ENCODE data around the gene P2RY6. TPM values are rescaled to one million over a fixed set of nuclear protein-coding genes. Genes with fewer than 3 reads are reported as not detected.

The P2RY6 gene
- total RNA-seq, 4 donors from 2014 or later, result 1.8 to 2.8 (median 2.3) TPM

- H3K4me1 ChIP-seq, result peaks cover 0 to 34% (median 8%) of the 10 kb centered on the region in 3 donors
- H3K27ac ChIP-seq, result no peak overlapping the region
- 84 to 95% methylated on average over 6 to 7 of the region's 9 CpGs for WGBS, 2 donors (ENCODE audit: low coverage in 1 of 2)
- no peaks in the 10 kb centered on the region for H3K36me3 ChIP-seq
- TF ChIP-seq EP300 (IDR thresholded peaks at IDR 0.05) (no peak), POLR2A (IDR thresholded peaks at IDR 0.05) (no peak), CTCF (IDR thresholded peaks at IDR 0.05) (no peak), POLR2AphosphoS5 (IDR thresholded peaks at IDR 0.05) (no peak)
- H3K9me3 ChIP-seq, result no peaks in the 10 kb centered on the region
- no peak for ATAC-seq
- H3K4me3 ChIP-seq, result no peak overlapping the region
- H3K27me3 ChIP-seq, result no peaks in the 10 kb centered on the region
These were observed 14.2 kb downstream of the P2RY6 start for GRCh38 chr11:73286240-73286810.

DNA sequence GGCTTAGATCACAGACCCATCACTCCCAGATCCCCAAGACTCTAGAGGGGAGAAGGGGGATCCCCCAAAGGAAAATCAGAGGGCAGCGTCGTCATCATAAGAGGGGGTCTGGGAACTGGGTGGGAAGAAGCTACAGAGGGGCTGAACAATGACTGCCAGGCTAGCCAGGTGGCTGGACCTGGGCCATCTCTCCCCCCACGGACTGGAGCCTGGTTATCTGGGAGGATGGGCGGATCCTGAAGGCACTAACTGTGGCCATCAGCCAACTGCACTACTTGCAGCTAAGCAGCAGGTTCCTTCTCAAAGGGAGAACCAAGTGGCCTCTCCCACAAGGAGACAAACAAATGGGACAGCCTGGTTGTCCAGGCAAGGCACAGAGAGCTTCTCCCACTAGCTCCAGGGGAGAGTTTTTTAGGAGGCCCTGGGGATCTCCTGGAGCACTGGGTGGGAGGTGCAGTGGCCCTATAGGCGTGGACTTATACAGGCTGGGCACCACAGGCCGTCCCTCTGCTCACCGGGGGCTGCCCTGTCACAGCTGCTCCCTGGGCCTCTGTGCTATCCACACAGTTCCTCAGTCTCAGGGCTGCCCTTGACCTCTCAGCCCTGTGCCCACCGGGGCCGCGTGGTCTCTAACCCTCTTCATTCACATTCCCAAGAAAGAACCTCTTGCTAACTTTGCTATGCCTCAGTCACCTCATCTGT, 15.4 kb downstream of the P2RY6 start:
- no peak for ATAC-seq

GRCh38 chr11:73288192-73288872, 16.2 kb downstream of the P2RY6 start:
- H3K4me1 ChIP-seq, result peaks cover 0 to 40% (median 8%) of the 10 kb centered on the region in 3 donors
- H3K9me3 ChIP-seq, result no peaks in the 10 kb centered on the region
- no peaks in the 10 kb centered on the region for H3K27me3 ChIP-seq
- ATAC-seq, result no peak
- TF ChIP-seq POLR2A (IDR thresholded peaks at IDR 0.05) (no peak), EP300 (IDR thresholded peaks at IDR 0.05) (no peak), POLR2AphosphoS5 (IDR thresholded peaks at IDR 0.05) (no peak), CTCF (IDR thresholded peaks at IDR 0.05) (no peak)
- WGBS, 2 donors (ENCODE audit: low coverage in 1 of 2), result 92 to 100% methylated on average over 2 of the region's 5 CpGs
- no peak overlapping the region for H3K4me3 ChIP-seq
- H3K36me3 ChIP-seq, result no peaks in the 10 kb centered on the region
- peak overlapping the region in 3 of 4 donors; percentile 53 to 62 (median 55) for H3K27ac ChIP-seq

More for the DNA sequence above, 15.4 kb downstream of the P2RY6 start:
- no peak for TF ChIP-seq CTCF (IDR thresholded peaks at IDR 0.05)
- no peak for TF ChIP-seq EP300 (IDR thresholded peaks at IDR 0.05)
- TF ChIP-seq POLR2AphosphoS5 (IDR thresholded peaks at IDR 0.05), result no peak
- no peak for TF ChIP-seq POLR2A (IDR thresholded peaks at IDR 0.05)
- Histone ChIP-seq H3K4me1 (peaks cover 0 to 39% (median 8%) of the 10 kb centered on the region in 3 donors), H3K27ac (peak overlapping the region in 2 of 4 donors; percentile 19 to 39), H3K4me3 (no peak overlapping the region), H3K27me3 (no peaks in the 10 kb centered on the region), H3K36me3 (no peaks in the 10 kb centered on the region), H3K9me3 (no peaks in the 10 kb centered on the region)
- WGBS, 2 donors (ENCODE audit: low coverage in 1 of 2), result 83% methylated on average over 2 of the region's 10 CpGs; no CpG with 5 or more reads in 1 of the 2 donors

DNA sequence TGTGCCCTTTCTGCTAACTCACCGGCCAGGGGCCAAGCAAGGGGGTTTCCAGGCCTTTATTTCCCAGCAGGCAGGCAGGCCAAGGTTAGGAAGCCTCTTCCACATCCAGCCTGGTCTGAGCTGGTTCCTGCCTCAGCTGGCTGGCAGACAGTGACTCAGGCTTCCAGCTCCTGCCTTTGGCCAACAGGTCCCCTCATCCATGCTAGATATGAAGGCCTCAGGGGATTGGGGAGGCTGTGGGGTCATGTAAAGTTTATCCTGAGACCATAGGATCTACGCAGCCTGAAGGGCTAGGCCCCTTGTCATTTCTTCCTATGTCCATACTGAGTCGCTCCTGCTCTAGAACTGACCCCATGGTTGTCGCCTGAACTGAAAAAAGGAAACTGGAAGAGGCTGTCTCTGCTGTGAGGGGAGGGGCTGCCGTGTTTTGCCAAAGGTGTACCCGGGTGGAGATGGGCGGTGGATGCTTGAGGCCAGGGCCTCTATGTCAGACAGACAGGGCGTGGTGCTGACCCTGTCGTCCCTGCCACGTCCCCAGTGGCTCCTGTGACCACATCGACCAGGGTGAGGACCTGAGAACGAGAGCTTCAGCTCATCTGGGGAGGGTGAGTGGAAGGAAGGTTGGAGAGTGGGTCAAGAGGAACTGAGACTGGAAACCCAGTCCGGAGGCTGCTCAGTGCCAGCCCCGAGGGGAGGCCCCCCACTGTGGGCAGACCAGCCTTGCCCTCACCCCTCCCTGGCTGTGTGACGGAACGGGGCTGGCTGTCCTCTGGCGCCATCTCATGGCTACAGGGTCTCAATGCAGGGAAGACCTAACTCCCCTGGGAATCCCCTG, 17.0 kb downstream of the P2RY6 start:
- Histone ChIP-seq H3K36me3 (no peaks in the 10 kb centered on the region), H3K27ac (peak overlapping the region in 3 of 4 donors; percentile 53 to 62 (median 55)), H3K4me1 (peaks cover 0 to 40% (median 8%) of the 10 kb centered on the region in 3 donors), H3K4me3 (peak overlapping the region in 1 of 2 donors; percentile 33), H3K27me3 (no peaks in the 10 kb centered on the region), H3K9me3 (no peaks in the 10 kb centered on the region)
- peak; percentile 79 for ATAC-seq
- 20 to 55% methylated on average over 1 to 2 of the region's 17 CpGs for WGBS, 2 donors (ENCODE audit: low coverage in 1 of 2)
- TF ChIP-seq CTCF (IDR thresholded peaks at IDR 0.05), result peak in 3 of 4 experiments; percentile 85 to 94 (median 89)
- no peak for TF ChIP-seq POLR2A (IDR thresholded peaks at IDR 0.05)
